HG02885 (cell line): ENCODE results near the gene TNXB.
A peak's percentile ranks its signal among the peaks of the same experiment; 100 is the strongest.

Experiments used
- ATAC-seq: cut with Tn5 transposase; IDR thresholded peaks from one replicate; pipeline ENCODE4 v1.9.1; 2021; ENCODE audit warnings: mild to moderate bottlenecking; ENCODE audit not compliant: unreplicated experiment, poor library complexity

Gene TNXB, protein sequence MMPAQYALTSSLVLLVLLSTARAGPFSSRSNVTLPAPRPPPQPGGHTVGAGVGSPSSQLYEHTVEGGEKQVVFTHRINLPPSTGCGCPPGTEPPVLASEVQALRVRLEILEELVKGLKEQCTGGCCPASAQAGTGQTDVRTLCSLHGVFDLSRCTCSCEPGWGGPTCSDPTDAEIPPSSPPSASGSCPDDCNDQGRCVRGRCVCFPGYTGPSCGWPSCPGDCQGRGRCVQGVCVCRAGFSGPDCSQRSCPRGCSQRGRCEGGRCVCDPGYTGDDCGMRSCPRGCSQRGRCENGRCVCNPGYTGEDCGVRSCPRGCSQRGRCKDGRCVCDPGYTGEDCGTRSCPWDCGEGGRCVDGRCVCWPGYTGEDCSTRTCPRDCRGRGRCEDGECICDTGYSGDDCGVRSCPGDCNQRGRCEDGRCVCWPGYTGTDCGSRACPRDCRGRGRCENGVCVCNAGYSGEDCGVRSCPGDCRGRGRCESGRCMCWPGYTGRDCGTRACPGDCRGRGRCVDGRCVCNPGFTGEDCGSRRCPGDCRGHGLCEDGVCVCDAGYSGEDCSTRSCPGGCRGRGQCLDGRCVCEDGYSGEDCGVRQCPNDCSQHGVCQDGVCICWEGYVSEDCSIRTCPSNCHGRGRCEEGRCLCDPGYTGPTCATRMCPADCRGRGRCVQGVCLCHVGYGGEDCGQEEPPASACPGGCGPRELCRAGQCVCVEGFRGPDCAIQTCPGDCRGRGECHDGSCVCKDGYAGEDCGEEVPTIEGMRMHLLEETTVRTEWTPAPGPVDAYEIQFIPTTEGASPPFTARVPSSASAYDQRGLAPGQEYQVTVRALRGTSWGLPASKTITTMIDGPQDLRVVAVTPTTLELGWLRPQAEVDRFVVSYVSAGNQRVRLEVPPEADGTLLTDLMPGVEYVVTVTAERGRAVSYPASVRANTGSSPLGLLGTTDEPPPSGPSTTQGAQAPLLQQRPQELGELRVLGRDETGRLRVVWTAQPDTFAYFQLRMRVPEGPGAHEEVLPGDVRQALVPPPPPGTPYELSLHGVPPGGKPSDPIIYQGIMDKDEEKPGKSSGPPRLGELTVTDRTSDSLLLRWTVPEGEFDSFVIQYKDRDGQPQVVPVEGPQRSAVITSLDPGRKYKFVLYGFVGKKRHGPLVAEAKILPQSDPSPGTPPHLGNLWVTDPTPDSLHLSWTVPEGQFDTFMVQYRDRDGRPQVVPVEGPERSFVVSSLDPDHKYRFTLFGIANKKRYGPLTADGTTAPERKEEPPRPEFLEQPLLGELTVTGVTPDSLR (N-terminal part only)

DNA sequence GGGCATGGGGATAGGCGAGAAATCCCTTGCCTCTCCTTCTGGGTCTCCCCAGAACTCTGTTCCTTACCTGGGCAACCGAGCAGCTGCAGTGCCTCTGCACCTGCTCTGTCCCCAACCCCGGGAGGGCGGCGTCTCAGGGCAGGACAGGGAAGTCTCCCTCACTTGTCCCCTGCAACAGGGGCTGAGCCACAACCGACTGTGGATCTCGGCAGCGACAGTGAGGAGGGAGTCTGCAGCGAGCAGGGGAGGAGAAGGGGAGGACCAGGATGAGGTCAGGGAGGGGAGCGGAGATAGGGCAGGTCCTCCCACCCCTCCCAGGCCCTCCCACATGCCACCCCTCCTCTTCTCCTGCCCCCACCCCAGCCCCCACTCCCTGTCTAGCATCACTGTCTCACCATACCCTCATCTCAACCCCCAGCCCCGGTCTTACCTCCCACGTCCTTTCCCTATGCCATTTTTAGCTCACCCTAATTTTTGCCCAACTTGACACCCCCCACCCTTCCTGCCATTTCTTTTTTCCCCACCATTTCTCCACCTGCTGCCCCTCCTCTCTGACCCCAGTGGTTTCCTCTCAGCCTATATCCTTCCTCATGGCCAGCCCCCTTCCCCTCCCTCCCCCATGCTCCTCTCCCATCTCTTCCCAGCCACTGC lies at the start of gene TNXB:
TNXB (minus strand) TSS at position 225 of the 651 bp plus-strand sequence. CDS start 11,140 bp downstream, outside the sequence.
- no peak for ATAC-seq

DNA sequence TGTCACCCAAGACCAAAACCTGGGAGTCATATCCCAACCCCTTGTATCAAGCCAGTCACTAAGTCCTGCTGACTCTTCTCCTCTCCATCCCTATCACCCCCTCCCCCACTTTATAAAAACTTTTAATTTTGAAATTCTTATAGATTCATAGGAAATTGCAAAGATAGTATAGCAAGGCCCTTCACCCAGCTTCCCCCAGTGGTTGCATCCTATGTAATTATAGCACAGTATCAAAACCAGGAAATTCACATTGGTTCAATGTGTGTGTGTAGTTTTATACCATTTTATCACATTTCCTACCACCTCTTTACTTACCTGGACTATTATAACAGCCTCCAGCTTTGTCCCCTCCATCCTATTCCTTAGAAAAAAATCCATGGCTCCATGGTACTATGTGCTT lies 48.9 kb upstream of the TNXB start:
- ATAC-seq, result no peak

DNA sequence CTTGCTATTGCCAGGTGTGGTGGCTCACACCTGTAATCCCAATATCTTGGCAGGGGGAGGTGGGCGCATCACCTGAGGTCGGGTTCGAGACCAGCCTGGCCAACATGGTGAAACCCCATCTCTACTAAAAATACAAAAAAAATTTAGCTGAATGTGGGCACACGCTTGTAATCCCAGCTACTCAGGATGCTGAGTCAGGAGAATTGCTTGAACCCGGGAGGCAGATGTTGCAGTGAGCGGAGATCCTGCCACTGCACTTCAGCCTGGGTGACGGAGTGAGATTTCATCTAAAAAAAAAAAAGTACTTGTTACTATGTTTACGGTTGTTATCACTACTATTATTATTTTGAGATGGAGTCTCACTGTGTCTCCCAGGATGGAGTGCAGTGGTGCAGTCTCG lies 47.8 kb upstream of the TNXB start:
- no peak for ATAC-seq

DNA sequence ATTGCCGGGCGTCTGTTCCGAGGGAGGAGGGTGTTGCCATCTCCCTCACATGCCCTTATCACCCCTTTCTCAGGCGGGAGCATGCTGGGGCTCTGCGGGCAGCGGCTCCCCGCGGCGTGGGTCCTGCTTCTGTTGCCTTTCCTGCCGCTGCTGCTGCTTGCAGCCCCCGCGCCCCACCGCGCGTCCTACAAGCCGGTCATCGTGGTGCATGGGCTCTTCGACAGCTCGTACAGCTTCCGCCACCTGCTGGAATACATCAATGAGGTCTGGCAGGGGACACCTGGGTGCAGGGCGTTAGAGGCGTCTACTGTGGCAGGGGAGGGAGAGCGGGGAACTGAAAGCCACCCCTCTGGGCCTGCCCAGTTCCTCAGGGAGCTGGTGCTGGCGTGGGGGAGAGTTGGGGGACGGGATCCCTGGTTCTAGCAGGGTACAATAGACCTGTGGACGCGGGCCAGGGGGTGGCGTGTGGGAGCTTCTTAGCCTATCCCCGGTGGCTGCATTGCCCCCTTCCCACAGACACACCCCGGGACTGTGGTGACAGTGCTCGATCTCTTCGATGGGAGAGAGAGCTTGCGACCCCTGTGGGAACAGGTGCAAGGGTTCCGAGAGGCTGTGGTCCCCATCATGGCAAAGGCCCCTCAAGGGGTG lies 45.5 kb upstream of the TNXB start:
- peak; percentile 56 for ATAC-seq

DNA sequence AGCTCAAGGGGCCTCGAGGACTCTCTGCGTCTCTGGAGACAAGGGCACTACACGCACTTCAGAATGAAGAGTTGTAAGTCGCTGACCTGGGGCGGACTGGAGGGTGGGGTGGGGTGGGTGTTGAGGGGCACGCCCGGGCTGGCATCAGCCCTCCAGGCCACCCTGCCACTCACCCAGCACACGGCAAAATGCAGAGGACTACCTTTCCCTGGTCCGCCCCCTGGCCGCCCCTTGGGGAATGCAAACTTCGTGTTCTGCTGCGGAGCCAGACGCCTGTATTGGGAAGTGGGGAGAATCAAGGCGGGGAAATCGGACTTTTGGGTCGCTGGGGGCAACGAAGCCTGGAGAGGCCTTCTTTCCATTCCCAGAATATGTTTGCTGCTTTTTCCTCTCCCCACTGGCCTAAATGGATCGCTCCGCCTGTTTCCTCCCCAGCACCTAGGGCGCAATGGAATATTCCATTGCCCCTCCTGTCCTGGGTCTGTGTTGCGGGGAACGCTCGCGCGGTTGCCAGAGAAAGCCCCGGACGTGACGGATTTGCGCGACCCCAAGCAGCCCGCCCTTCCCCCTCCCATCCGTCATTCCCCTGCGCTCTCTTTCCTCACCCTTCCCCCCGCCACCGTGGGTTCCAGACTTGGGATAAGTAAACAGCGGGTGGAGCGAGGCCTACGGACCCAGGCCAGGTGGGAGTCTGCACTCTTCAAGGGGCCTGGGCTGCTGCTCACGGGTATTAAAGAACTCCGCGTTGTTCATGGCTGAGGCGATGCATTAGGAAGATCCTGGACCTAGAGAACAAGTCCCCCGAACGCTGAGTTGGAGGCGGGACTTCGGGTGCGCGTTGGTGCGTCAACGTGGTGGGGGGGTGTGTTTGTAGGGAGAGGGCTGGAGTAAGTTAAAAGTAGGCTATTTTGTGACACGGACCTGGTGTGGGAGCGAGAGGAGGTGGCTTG lies 44.7 kb upstream of the TNXB start, which contains the start of gene PPT2:
PPT2 (plus strand) TSS at position 578 of the 950 bp plus-strand sequence. CDS start 454 bp downstream, outside the sequence.
- ATAC-seq, result peak; percentile 26

DNA sequence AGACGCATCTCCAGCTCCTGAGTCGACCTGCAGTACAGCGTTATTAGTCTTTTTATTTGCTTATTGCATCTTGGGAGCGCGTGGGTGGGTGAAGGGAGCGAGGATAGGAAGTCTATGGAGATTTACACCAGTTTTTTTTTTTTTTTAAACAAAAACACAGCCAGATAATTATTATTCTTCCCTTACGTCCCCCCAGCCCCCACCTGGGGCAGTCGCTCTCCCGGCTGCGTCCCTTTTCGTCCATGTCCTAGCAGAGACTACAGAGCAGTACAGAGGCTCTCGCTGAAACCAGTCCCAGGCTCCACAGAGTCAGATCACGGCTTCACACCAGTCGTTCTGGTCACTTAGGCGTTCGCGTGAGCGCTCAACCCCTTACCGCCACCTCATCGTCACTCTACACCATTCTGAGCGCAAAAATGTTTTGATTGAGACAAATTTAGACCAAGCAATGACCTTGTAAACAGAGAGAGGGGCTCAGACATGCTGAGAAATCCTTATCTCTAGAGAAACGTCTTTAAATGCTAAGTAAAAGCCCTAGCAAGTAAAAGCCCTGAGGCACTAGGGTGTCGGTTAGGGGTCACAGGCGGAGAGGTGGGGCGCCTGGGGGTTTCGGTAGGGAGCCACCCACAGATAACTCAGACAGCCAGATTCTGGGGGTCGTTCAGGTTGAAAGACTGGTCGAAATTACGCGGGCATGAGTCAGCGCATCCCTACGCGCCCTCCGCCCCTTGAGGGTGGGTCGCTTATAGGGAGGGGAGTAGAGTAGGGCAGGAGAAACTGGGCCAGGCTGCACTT lies 43.8 kb upstream of the TNXB start:
- ATAC-seq, result no peak

DNA sequence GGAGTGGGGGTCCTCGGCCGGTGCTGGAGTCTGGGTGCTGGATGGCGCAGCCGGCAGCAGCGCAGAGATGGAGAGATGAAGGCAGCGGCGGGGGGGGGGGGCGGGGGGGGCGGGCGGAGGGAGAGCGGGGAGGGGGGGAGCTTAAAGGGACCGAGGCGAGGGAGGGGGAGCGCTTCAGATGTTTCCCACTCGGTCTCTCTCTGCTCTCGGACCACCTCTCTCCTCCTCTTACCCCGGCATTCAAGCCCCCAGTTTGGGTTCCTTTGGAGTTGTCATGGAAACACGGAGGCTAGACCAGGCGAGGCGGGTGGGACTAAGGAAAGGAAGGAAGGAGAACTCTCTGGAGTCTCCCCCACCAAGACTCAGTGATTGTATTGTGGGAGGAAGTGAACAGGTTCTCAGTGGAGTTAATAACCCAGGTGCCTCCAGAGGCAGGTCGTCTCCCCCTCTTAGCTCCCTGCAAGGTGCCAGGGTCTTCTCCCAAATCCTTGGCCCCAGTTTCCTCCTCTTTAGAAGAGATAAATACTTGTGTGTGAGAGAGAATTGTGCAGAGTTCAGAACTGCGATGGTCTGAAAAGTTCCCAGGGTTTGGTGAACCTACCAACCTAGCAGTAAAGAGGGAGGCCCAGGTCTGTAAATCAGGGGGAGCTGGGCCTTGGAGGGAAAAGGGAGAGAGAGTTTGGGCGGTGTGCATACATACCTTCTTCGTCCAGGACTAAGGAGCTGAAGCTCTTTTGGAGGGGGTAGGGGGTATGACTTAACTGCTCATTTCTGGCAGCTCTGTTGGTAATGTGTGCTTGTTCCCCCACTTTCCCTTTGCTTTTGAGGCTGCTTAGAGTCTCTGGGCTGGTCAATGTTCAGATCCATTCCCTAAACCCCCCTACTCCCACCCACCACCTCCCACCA lies 43.0 kb upstream of the TNXB start, which contains the start of gene PRRT1:
PRRT1 (minus strand) TSS at position 77 of the 906 bp plus-strand sequence. CDS start 112 bp downstream, outside the sequence.
- no peak for ATAC-seq

DNA sequence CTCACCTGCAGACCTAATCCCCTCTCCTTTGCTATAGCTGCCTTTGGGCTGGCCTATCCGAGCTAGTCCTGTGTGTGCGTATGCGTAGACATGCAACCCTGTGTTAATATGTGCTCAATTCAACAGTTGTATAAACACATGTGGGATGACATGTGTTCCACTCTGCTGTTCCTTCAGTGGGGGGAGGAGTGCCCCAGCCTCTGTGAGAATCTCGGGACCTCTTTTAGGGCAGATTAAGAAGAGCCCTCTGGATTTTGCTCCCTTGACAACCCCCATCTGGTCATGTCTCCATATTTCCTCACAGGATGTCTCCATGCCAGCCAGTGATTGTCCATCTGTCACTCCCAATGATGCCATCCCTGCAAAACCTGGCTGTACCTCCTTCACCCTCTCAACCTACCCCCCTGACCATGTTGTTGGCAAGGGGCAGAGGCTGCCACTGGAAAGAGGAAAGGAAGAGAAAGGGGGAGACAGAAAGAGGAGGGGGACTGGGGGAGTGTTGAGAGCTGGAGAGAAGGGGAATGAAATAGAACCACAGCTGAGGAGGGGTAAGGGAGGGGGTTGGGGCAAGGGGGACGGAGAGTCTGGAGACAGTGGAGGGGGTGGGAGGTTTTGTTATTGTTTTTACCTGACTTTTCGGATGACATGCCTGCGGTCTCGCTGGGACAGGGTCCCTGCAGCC lies 42.2 kb upstream of the TNXB start:
- ATAC-seq, result no peak

DNA sequence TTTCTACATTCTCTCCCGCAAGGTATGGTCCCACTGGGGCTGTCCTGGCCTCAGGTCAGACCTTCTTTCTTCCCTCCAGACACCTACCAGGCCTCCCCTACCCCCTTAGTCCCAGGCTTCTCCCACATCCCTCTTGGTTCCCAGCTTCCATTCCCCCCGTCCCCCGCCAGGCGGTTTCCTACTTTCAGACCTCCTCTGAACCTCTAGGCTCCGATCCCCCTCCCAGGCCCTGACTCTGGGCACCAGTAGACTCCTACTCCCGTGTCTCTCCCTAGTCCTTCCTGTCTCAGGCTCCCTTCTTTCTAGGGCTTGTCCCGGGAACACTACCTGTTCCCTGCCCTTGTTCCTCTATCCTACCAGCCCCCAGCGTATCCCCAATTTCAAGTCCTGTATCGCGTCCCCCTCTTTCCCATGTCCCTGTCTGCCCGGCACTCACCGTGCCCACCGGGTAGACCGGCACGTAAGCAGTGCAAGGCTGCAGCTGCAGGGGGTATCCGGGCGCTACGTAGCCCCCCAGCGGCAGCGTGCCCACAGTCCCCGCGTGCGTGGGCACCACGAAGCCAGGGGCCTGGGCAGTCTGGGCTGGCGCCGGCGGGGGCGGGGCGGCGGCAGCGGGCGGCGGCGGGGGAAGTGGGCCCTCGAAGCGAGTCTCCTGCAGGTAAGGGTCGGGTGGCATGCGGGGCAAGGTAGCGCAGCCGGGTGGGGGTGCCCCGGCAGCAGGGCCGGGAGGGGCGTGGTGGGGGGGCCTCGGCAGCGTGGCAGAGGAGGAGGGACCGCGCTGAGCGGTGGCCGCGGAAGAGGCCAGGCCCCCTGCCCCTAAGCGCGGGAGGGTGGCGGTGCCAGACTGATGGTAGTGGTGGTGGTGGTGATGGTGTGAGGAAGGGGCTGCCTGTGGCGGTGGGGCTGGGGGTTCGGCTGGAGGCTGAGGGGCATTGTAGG lies 41.1 kb upstream of the TNXB start:
- no peak for ATAC-seq

DNA sequence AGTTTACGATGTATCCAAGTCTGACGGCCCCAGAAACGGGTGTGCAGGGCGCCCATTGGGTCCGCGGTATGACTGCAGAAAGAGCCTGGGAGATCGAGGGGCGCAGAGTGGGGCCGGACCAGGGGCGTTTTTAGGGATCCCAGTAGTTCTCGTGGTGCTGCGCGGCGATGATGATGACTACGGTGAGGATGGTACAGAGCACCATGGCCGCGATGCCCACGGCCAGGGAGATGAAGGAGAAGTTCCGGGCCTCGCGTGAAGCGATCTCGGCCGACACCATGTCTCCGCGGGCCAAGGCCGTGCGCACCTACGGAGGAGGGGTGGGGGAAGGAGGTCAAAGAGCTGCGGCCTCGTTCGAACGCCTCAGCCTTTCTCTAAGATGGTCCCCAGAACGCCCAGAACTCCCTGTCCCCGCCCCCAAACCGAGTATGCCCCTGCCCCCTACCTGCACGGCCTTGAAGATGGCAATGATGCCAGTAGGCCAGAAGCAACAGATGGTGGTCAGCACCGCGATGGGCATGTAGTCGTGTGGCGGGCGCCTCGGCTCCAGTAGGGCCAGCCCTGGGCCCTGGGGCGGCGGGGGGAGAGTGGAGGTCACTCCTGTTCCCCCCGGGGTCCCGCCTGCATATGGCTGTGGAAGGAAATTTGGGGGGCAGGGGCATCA lies 40.1 kb upstream of the TNXB start:
- ATAC-seq, result no peak

DNA sequence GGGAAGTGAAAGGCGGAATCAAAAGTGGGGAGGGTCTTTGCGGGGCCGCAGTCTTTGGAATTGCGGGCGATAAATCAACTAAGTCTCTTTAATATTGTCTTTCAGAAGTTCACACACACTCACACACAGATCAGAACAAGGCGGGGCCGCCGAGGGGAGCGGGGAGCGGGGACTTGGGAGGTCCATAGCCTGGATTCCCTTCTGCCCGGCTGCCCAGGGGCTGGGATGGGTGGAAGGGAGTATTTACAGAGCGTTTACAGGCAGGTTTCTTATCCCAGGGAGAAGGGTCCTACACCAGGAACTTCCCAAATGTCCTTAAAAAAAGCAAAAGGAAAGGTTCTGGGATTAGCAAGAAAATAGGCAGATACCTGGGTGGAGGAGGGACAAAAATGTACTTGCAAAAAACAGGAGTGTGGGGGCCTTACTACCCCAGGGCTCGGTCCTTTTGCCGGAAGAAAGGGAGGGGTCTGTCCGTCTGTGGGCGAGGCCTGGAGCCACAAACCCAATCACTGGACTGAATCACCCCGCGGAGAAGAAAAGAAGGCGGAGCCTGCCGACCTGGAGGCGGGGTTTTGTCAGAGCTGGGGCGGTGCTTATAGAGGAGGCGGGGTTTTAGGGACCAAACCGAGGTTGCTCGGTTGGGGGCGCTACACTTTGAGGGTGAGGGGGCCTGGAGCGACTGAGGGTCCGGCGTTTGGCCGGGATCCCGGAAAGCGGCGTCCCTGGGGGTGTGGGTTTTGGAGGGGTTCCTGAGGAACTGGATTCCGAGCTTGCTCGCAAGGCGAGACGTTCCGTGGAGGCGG lies 39.4 kb upstream of the TNXB start:
- no peak for ATAC-seq

DNA sequence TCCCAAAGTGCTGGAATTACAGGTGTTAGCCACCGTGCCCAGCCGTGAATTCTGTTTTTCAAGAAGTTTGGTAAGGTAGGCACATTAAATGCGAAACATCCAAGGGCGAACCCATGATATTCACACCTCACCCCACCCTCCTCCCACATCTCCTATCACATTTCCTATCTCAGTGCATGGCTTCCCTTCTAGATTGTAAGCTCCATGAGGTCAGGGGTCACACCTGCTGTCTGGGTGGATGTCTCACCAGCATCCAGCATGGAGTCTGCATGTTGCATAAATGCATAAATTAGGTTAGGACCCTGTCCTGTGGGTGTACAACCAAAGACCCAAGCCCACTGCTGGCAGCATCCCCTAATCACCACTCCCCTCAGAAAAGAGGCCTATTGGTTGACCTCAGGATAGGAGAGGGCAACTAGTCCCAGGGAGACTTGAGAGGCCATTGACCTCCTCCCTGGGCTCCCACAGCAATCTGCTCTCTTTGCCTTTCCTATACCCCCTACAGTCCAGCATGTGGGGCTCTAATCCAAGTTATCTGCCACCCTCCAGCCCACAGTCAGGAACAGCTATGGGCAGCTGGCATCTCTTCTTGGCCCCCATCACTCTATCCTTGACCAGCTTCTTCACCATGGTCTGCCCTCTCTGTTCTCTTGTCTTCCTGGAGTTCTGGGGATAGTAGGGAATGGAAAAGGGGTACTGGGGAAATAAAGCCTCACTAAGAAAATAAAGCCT lies 38.4 kb upstream of the TNXB start:
- no peak for ATAC-seq

DNA sequence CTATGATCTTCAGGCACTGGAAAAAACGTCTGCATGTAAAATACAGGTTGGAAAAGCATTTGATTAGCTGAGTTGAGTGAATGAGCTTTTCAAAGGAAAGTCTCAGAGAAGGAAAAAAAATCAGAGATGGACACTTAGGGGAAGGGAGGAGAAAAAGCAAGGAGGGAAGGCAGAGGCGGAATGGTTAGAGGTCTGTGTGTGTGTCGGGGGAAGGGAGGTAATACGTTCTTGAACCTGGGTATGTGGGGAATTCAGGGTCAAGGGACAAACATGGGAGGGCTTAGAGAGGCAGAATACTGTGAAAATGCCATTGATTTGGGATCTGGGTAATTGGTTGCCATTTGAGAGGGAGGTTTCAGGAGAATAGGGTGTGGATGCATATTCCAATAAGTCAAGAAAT lies 37.5 kb upstream of the TNXB start:
- ATAC-seq, result no peak
